ENCODE results near the gene PYGM. TPM values are rescaled to one million over a fixed set of nuclear protein-coding genes. Genes with fewer than 3 reads are reported as not detected.

PYGM gene
- total RNA-seq, 1 donor from 2014 or later: 4.0 TPM

GRCh38 chr11:64698427-64698826 is 61.3 kb downstream of the PYGM start:
- intact Hi-C loops (cut with micrococcal nuclease): no loop called here

- intact Hi-C loops (cut with micrococcal nuclease): no loop called here
Observed at GRCh38 chr11:64697663-64698375, 62.0 kb downstream of the PYGM start.

Other genes with a start within 250 kb of the PYGM start
- not detected in 2 replicates for gene SLC22A11, start 204.0 kb downstream of the PYGM start, total RNA-seq
- not detected in 2 replicates for gene SLC22A12, start 168.8 kb downstream of the PYGM start, total RNA-seq
- 0.05 and 0.09 TPM in 2 replicates for gene NRXN2, start 36.8 kb downstream of the PYGM start, total RNA-seq
- gene RASGRP2, start 15.8 kb downstream of the PYGM start, total RNA-seq: 276 and 280 TPM in 2 replicates
- gene SF1, start 18.6 kb upstream of the PYGM start, total RNA-seq: 492 and 527 TPM in 2 replicates
- 72.5 and 79.7 TPM in 2 replicates for gene MAP4K2, start 43.2 kb upstream of the PYGM start, total RNA-seq
- gene MEN1, start 50.6 kb upstream of the PYGM start, total RNA-seq: 31.5 and 33.1 TPM in 2 replicates
- 0.50 and 0.82 TPM in 2 replicates for gene CDC42BPG, start 84.7 kb upstream of the PYGM start, total RNA-seq
- gene EHD1, start 118.6 kb upstream of the PYGM start, total RNA-seq: 106 TPM in 2 replicates
- gene ATG2A, start 157.2 kb upstream of the PYGM start, total RNA-seq: 19.6 and 20.9 TPM in 2 replicates
- gene PPP2R5B, start 164.7 kb upstream of the PYGM start, total RNA-seq: 7.5 and 8.9 TPM in 2 replicates
- not detected in 2 replicates for gene GPHA2, start 175.9 kb upstream of the PYGM start, total RNA-seq
- gene MAJIN, start 212.1 kb upstream of the PYGM start, total RNA-seq: not detected in 2 replicates
- not detected in 2 replicates for gene BATF2, start 237.0 kb upstream of the PYGM start, total RNA-seq